ENCODE measurements around the gene NUP85.

The NUP85 gene

GRCh38 chr17:75237100-75238014 lies 31.9 kb downstream of the NUP85 start:
- DNase-seq, result no peak
- TF ChIP-seq CTCF (IDR thresholded peaks at IDR 0.05; ENCODE audit: low read depth, low read length, missing control alignments), result no peak
- in situ Hi-C loops (cut with HindIII; ENCODE audit: low pct_ligation_motif_present, low sequenced_read_pairs), result no loop called here
- Histone ChIP-seq H3K27me3 (replicated peaks) (no peaks in the 10 kb centered on the region), H3K36me3 (replicated peaks) (peaks cover 73% of the 10 kb centered on the region), H3K4me3 (ENCODE audit: low read depth, low read length) (no peak overlapping the region), H3K27ac (no peak overlapping the region)

GRCh38 chr17:75238020-75238580 lies 32.6 kb downstream of the NUP85 start:
- in situ Hi-C loops (cut with HindIII; ENCODE audit: low pct_ligation_motif_present, low sequenced_read_pairs), result no loop called here
- Histone ChIP-seq H3K4me3 (ENCODE audit: low read depth, low read length) (no peak overlapping the region), H3K36me3 (replicated peaks) (peaks cover 74% of the 10 kb centered on the region), H3K27ac (no peak overlapping the region), H3K27me3 (replicated peaks) (no peaks in the 10 kb centered on the region)
- DNase-seq, result no peak
- no peak for TF ChIP-seq CTCF (IDR thresholded peaks at IDR 0.05; ENCODE audit: low read depth, low read length, missing control alignments)

GRCh38 chr17:75238684-75239191 lies 33.3 kb downstream of the NUP85 start:
- in situ Hi-C loops (cut with HindIII; ENCODE audit: low pct_ligation_motif_present, low sequenced_read_pairs), result no loop called here
- peak; percentile 94 for TF ChIP-seq CTCF (IDR thresholded peaks at IDR 0.05; ENCODE audit: low read depth, low read length, missing control alignments)
- Histone ChIP-seq H3K36me3 (replicated peaks) (peaks cover 76% of the 10 kb centered on the region), H3K27ac (no peak overlapping the region), H3K27me3 (replicated peaks) (no peaks in the 10 kb centered on the region), H3K4me3 (ENCODE audit: low read depth, low read length) (no peak overlapping the region)
- peak; percentile 39 for DNase-seq

- TF ChIP-seq CTCF (IDR thresholded peaks at IDR 0.05; ENCODE audit: low read depth, low read length, missing control alignments), result no peak
- no peak for DNase-seq
- in situ Hi-C loops (cut with HindIII; ENCODE audit: low pct_ligation_motif_present, low sequenced_read_pairs), result no loop called here
- Histone ChIP-seq H3K36me3 (replicated peaks) (peaks cover 75% of the 10 kb centered on the region), H3K27ac (no peak overlapping the region), H3K27me3 (replicated peaks) (no peaks in the 10 kb centered on the region), H3K4me3 (ENCODE audit: low read depth, low read length) (no peak overlapping the region)
Measured at GRCh38 chr17:75239214-75239613, 33.7 kb downstream of the NUP85 start.

- no peak for TF ChIP-seq CTCF (IDR thresholded peaks at IDR 0.05; ENCODE audit: low read depth, low read length, missing control alignments)
- in situ Hi-C loops (cut with HindIII; ENCODE audit: low pct_ligation_motif_present, low sequenced_read_pairs), result no loop called here
- Histone ChIP-seq H3K36me3 (replicated peaks) (peaks cover 71% of the 10 kb centered on the region), H3K27me3 (replicated peaks) (no peaks in the 10 kb centered on the region), H3K27ac (no peak overlapping the region), H3K4me3 (ENCODE audit: low read depth, low read length) (no peak overlapping the region)
- no peak for DNase-seq
Measured at GRCh38 chr17:75239778-75240393, 34.4 kb downstream of the NUP85 start.

All from brain microvascular endothelial cell (primary cell).